GM23338 (cell line): ENCODE data around the gene IMMP2L. TPM values are rescaled to one million over a fixed set of nuclear protein-coding genes. Genes with fewer than 3 reads are reported as not detected.

Source experiments
- ATAC-seq: fragments of 200-7000 bp; cut with Tn5 transposase; 3 replicates; pipeline ENCODE4 v1.9.1; 2020
- DNase-seq: peaks from one replicate; pipeline ENCODE4 v3.0.0-alpha.2; 2015; ENCODE audit warnings: low spot score
- H2AFZ ChIP-seq: fragments of 200-600 bp; sonication (generic); 2 replicates; pipeline ENCODE4 v1.8.0; 2016; ENCODE audit warnings: antibody characterized with exemption, mild to moderate bottlenecking, moderate library complexity
- H3F3A ChIP-seq: fragments of 200-600 bp; sonication (generic); replicated peaks from 2 replicates; pipeline ENCODE4 v1.8.0; 2017; ENCODE audit warnings: antibody characterized with exemption, mixed run types, low read depth
- H3K27ac ChIP-seq: fragments of 200-600 bp; sonication (generic); 2 replicates; pipeline ENCODE4 v1.6.1; 2016; ENCODE audit warnings: low read depth
- H3K27me3 ChIP-seq: fragments of 200-600 bp; sonication (generic); 2 replicates; pipeline ENCODE4 v1.8.0; 2016; ENCODE audit warnings: mild to moderate bottlenecking, mixed run types, moderate library complexity; ENCODE audit not compliant: insufficient read depth
- H3K36me3 ChIP-seq: fragments of 200-600 bp; sonication (generic); 2 replicates; pipeline ENCODE4 v1.8.0; 2016; ENCODE audit warnings: mild to moderate bottlenecking; ENCODE audit not compliant: insufficient read depth
- H3K4me1 ChIP-seq: fragments of 200-600 bp; sonication (generic); 2 replicates; pipeline ENCODE4 v1.8.0; 2016; ENCODE audit warnings: mild to moderate bottlenecking, moderate library complexity; ENCODE audit not compliant: insufficient read depth
- H3K4me2 ChIP-seq: fragments of 200-600 bp; sonication (generic); 2 replicates; pipeline ENCODE4 v1.7.1; 2017; ENCODE audit warnings: mixed run types
- H3K4me3 ChIP-seq: fragments of 200-600 bp; sonication (generic); 2 replicates; pipeline ENCODE4 v1.6.1; 2016; ENCODE audit warnings: mixed run types
- H3K79me2 ChIP-seq: fragments of 200-600 bp; sonication (generic); replicated peaks from 2 replicates; pipeline ENCODE4 v1.8.0; 2017; ENCODE audit warnings: mild to moderate bottlenecking; ENCODE audit not compliant: insufficient read depth
- H3K9me2 ChIP-seq: fragments of 200-600 bp; sonication (generic); 2 replicates; pipeline ENCODE4 v1.8.0; 2017; ENCODE audit not compliant: insufficient read depth
- H4K20me1 ChIP-seq: fragments of 200-600 bp; sonication (generic); replicated peaks from 2 replicates; pipeline ENCODE4 v1.8.0; 2017; ENCODE audit warnings: mild to moderate bottlenecking; ENCODE audit not compliant: insufficient read depth
- H3K27ac Mint-ChIP-seq: 2 replicates; pipeline ENCODE4 v1.8.0; 2020; ENCODE audit warnings: inconsistent platforms, mild to moderate bottlenecking, moderate library complexity, mixed read lengths
- H3K27me3 Mint-ChIP-seq: 3 replicates; pipeline ENCODE4 v1.8.0; 2022; ENCODE audit warnings: low read depth, mild to moderate bottlenecking, moderate library complexity, mixed read lengths, inconsistent platforms; ENCODE audit not compliant: insufficient read depth, poor library complexity
- H3K36me3 Mint-ChIP-seq: 3 replicates; pipeline ENCODE4 v1.8.0; 2021; ENCODE audit warnings: low read depth, mild to moderate bottlenecking, inconsistent platforms, moderate library complexity, mixed read lengths
- H3K4me1 Mint-ChIP-seq: 3 replicates; pipeline ENCODE4 v1.8.0; 2020; ENCODE audit warnings: mild to moderate bottlenecking, inconsistent platforms, mixed read lengths
- H3K4me3 Mint-ChIP-seq: 3 replicates; pipeline ENCODE4 v1.8.0; 2021; ENCODE audit warnings: moderate library complexity, mild to moderate bottlenecking, inconsistent platforms, mixed read lengths
- H3K9me3 Mint-ChIP-seq: 3 replicates; pipeline ENCODE4 v1.8.0; 2020; ENCODE audit warnings: moderate library complexity, mild to moderate bottlenecking, inconsistent platforms, mixed read lengths
- CREB1 ChIP-seq: fragments of 250-450 bp; sonication (Bioruptor Pico); IDR thresholded peaks from 2 replicates; pipeline ENCODE4 v1.5.0; 2020; ENCODE audit warnings: low read depth, mild to moderate bottlenecking, moderate library complexity
- ETS1 ChIP-seq: IDR thresholded peaks from 2 replicates; pipeline ENCODE4 v1.6.1; 2016; ENCODE audit warnings: antibody characterized with exemption
- EZH2 ChIP-seq: fragments of 200-600 bp; sonication (generic); IDR thresholded peaks from one replicate; pipeline ENCODE4 v1.8.0; 2017; ENCODE audit warnings: antibody characterized with exemption, mild to moderate bottlenecking, low read depth; ENCODE audit not compliant: unreplicated experiment
- EZH2phosphoT487 ChIP-seq: fragments of 200-600 bp; sonication (generic); IDR thresholded peaks from one replicate; pipeline ENCODE4 v1.8.1; 2018; ENCODE audit warnings: antibody characterized with exemption; ENCODE audit not compliant: unreplicated experiment
- JUNB ChIP-seq: IDR thresholded peaks from one replicate; pipeline ENCODE4 v1.6.1; 2016; ENCODE audit warnings: antibody characterized with exemption; ENCODE audit not compliant: unreplicated experiment
- NANOG ChIP-seq: IDR thresholded peaks from 2 replicates; pipeline ENCODE4 v1.6.1; 2016; ENCODE audit warnings: antibody characterized with exemption, borderline replicate concordance
- POLR2AphosphoS5 ChIP-seq: IDR thresholded peaks from 2 replicates; pipeline ENCODE4 v1.6.1; 2016; ENCODE audit warnings: antibody characterized with exemption, low read depth
- REST ChIP-seq: IDR thresholded peaks from one replicate; pipeline ENCODE4 v1.6.1; 2018; ENCODE audit warnings: antibody characterized with exemption; ENCODE audit not compliant: unreplicated experiment
- STAT1 ChIP-seq: IDR thresholded peaks from one replicate; pipeline ENCODE4 v1.6.1; 2016; ENCODE audit warnings: antibody characterized with exemption; ENCODE audit not compliant: unreplicated experiment
- ZNF114 ChIP-seq: fragments of 250-450 bp; sonication (Bioruptor Pico); IDR thresholded peaks from 2 replicates; pipeline ENCODE4 v1.5.0; 2020; ENCODE audit warnings: mild to moderate bottlenecking, moderate library complexity
- ZNF331 ChIP-seq: fragments of 250-450 bp; sonication (Bioruptor Pico); IDR thresholded peaks from 2 replicates; pipeline ENCODE4 v1.5.0; 2020; ENCODE audit warnings: low read depth, mild to moderate bottlenecking, moderate library complexity
- ZNF462 ChIP-seq: fragments of 250-450 bp; sonication (Bioruptor Pico); IDR thresholded peaks from 2 replicates; pipeline ENCODE4 v1.5.0; 2020; ENCODE audit warnings: mild to moderate bottlenecking, moderate library complexity
- polyA plus RNA-seq: library from polyadenylated mRNA; unstranded; fragments of >200 nt; fragmentation: Nextera tagmentation; extraction: Ambion mirVana; gene quantifications from 2 replicates; pipeline ENCODE4 v1.2.1, GENCODE V29; 2016
- total RNA-seq: library from RNA; depleted of rRNA; stranded (reverse); fragments of >200 nt; shearing (Covaris generic); gene quantifications from 2 replicates; pipeline ENCODE4 v1.2.3, GENCODE V29; 2014
- TF ChIP-seq, protein P1 (sequence below), 2 experiments: fragments of 200-600 bp in 1 of 2; sonication (generic) in 1 of 2; conservative IDR thresholded peaks; 2 replicates each; pipeline versions ENCODE4 v1.5.1 to v1.6.1; 2016 to 2017; ENCODE audit warnings: antibody characterized with exemption in 2 of 2, low read depth in 2 of 2, mild to moderate bottlenecking in 2 of 2, moderate library complexity in 1 of 2

IMMP2L gene
- total and polyA plus RNA-seq, 2 experiments from 2014 or later, result 7.3 to 14.0 TPM

DNA sequence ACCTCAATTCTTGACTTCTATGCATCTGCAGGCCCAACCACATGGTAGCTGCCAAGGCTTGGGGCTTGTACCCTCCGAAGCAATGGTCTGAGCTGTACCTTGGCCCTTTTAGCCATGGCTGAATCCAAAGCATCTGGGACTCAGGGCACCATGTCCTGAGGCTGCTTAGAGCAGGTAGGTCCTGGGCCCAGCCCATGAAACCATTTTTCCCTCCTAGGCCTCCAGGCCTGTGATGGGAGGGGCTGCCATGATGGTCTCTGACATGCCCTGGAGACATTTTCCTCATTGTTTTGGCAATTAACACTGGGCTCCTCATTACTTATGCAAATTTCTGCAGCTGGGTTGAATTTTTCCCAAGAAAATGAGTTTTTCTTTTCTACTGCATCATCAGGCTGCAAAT lies 889.1 kb downstream of the IMMP2L start:
- H3K79me2 ChIP-seq, result no peaks in the 10 kb centered on the region
- Mint-ChIP-seq H3K9me3 (peaks cover 36% of the 10 kb centered on the region), H3K27me3 (peaks cover 2% of the 10 kb centered on the region), H3K4me1 (no peaks in the 10 kb centered on the region), H3K4me3 (no peak overlapping the region), H3K36me3 (peaks cover 35% of the 10 kb centered on the region), H3K27ac (no peak overlapping the region)
- no peak overlapping the region for H2AFZ ChIP-seq
- H3K36me3 ChIP-seq, result no peaks in the 10 kb centered on the region; the same call in 1 of the 2 replicates
- no peaks in the 10 kb centered on the region for H3F3A ChIP-seq
- no peak overlapping the region for H3K4me2 ChIP-seq
- DNase-seq, result no peak
- no peak for ATAC-seq
- H3K4me3 ChIP-seq, result no peak overlapping the region
- no peak for TF ChIP-seq REST
- TF ChIP-seq EZH2, result no peak
- no peak for TF ChIP-seq STAT1
- no peak for TF ChIP-seq NANOG
- no peak for TF ChIP-seq ZNF462
- TF ChIP-seq ETS1, result no peak
- TF ChIP-seq JUNB, result no peak
- TF ChIP-seq EZH2phosphoT487, result no peak
- TF ChIP-seq, protein P1, sequence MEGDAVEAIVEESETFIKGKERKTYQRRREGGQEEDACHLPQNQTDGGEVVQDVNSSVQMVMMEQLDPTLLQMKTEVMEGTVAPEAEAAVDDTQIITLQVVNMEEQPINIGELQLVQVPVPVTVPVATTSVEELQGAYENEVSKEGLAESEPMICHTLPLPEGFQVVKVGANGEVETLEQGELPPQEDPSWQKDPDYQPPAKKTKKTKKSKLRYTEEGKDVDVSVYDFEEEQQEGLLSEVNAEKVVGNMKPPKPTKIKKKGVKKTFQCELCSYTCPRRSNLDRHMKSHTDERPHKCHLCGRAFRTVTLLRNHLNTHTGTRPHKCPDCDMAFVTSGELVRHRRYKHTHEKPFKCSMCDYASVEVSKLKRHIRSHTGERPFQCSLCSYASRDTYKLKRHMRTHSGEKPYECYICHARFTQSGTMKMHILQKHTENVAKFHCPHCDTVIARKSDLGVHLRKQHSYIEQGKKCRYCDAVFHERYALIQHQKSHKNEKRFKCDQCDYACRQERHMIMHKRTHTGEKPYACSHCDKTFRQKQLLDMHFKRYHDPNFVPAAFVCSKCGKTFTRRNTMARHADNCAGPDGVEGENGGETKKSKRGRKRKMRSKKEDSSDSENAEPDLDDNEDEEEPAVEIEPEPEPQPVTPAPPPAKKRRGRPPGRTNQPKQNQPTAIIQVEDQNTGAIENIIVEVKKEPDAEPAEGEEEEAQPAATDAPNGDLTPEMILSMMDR (conservative IDR thresholded peaks at IDR 0.05; ENCODE audit: low read depth in 2 of 2), result no peak
- no peak for TF ChIP-seq ZNF331 (CRISPR knock-in tag)
- no peak for TF ChIP-seq CREB1 (CRISPR knock-in tag)
- no peak for TF ChIP-seq ZNF114 (CRISPR knock-in tag)
- TF ChIP-seq POLR2AphosphoS5, result no peak
- no peaks in the 10 kb centered on the region for H4K20me1 ChIP-seq
- H3K4me1 ChIP-seq, result no peaks in the 10 kb centered on the region
- H3K27me3 ChIP-seq, result no peaks in the 10 kb centered on the region
- H3K9me2 ChIP-seq, result no peaks in the 10 kb centered on the region; the same call in 1 of the 2 replicates
- H3K27ac ChIP-seq, result no peak overlapping the region
